ENCODE results near the gene UST.

UST gene

DNA sequence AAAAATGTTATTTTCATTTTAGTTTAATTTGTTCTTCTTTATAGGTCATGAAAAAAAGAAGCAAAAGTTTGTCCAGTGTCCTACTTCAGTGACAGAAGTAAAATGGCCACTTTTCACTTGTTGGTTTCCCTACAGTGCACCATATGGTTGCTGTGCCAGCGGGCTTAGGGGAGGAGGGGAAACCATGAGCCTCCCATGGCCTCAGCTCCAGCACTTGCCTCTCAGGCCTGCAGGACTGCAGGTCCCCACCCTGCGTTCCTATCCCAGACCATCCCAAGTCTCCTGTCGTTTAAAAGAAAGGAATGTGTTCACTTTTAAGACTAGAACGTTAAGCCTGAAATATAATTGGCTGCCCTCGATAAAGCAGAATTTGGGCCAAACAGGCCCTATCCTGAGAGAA, 360.7 kb downstream of the UST start:
- TF ChIP-seq ZFX (IDR thresholded peaks at IDR 0.05; ENCODE audit: borderline replicate concordance) = no peak
- TF ChIP-seq, protein P1, sequence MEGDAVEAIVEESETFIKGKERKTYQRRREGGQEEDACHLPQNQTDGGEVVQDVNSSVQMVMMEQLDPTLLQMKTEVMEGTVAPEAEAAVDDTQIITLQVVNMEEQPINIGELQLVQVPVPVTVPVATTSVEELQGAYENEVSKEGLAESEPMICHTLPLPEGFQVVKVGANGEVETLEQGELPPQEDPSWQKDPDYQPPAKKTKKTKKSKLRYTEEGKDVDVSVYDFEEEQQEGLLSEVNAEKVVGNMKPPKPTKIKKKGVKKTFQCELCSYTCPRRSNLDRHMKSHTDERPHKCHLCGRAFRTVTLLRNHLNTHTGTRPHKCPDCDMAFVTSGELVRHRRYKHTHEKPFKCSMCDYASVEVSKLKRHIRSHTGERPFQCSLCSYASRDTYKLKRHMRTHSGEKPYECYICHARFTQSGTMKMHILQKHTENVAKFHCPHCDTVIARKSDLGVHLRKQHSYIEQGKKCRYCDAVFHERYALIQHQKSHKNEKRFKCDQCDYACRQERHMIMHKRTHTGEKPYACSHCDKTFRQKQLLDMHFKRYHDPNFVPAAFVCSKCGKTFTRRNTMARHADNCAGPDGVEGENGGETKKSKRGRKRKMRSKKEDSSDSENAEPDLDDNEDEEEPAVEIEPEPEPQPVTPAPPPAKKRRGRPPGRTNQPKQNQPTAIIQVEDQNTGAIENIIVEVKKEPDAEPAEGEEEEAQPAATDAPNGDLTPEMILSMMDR (IDR thresholded peaks at IDR 0.05) = no peak
- no peak overlapping the region for H3K27ac ChIP-seq

DNA sequence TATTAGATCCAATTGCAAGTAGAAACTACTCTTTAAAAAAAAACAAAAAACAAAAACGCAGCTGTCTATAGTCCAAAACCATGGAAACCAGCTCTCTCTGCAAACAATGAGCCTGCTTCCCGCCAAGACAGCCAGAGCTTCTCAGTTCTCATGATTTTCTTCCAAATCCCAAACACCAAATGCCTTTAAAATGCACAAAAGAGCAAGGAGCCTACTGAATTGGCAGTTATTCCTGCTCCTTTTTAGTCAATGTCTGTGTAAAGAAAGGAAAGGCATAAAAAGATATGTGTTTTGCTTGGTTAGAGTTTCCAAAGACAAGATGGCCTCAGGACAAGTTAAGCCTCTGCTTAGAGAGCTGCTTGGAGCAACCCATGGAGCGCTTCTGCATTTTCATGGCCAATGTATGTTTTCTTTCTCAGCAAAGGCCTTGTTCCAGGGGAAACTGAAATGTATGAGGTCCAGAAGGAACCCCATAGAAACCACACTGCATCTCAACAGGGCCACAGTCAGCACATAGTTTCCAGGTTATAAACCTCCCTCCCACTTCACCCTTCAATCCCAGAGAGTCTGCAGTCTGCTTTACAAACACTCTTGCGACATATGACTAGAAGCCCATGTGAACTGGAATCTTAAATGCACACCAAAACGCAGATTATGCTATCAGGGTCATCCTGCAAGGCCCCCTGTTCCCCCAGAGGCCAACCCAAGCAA, 361.4 kb downstream of the UST start:
- no peak overlapping the region for H3K27ac ChIP-seq
- TF ChIP-seq ZFX (IDR thresholded peaks at IDR 0.05; ENCODE audit: borderline replicate concordance) = no peak
- TF ChIP-seq, protein P1 (IDR thresholded peaks at IDR 0.05) = no peak

DNA sequence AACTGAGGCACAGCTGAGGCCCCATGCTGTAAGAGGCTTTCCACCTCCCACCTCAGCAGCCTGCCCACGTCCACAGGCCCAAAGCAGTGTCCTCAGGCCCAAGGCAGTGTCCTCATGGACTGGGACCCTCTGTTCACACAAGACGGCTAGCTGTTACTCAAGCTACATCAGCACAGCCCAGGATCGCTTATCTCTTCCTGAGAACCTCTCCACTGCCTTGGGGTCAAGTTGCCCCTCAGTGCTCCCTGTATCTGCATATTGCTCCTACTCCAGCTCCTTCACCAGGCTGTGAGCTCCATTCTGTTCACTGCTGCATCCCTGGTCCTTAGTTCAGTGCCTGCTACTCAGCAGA, 361.9 kb downstream of the UST start:
- no peak for TF ChIP-seq ZFX (IDR thresholded peaks at IDR 0.05; ENCODE audit: borderline replicate concordance)
- TF ChIP-seq, protein P1 (IDR thresholded peaks at IDR 0.05) = no peak
- no peak overlapping the region for H3K27ac ChIP-seq

DNA sequence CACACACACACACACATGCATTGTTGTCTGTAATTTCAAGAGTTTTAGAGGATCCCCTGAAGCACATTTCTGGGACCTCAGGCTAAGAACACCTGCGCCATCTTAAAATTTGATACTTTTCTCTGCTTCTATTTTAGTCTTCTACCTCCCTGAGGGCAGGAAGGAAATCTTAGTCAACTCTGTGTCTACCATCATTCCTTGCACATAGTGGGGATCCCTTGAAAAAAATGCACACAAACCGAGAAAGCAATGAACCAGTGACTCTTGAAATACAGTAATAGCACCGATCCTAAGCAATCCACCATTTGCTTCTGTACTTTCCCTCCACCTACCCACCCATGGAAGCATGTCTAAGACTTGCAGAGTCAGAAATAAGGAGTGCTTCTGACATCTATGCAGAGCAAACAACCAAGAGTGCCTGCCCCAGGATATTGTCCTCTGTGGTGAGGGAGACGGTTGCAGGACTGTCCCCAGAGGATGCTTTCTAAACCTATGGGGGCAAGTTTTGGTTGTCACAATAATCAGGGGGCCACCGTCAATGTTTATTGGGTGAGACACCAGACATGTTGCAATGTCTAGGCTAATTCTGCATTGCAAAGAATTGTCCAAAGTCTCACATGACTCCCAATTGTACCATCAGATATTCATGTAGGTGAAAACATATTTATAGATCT, 362.7 kb downstream of the UST start:
- no peak overlapping the region for H3K27ac ChIP-seq
- no peak for TF ChIP-seq ZFX (IDR thresholded peaks at IDR 0.05; ENCODE audit: borderline replicate concordance)
- TF ChIP-seq, protein P1 (IDR thresholded peaks at IDR 0.05) = no peak

DNA sequence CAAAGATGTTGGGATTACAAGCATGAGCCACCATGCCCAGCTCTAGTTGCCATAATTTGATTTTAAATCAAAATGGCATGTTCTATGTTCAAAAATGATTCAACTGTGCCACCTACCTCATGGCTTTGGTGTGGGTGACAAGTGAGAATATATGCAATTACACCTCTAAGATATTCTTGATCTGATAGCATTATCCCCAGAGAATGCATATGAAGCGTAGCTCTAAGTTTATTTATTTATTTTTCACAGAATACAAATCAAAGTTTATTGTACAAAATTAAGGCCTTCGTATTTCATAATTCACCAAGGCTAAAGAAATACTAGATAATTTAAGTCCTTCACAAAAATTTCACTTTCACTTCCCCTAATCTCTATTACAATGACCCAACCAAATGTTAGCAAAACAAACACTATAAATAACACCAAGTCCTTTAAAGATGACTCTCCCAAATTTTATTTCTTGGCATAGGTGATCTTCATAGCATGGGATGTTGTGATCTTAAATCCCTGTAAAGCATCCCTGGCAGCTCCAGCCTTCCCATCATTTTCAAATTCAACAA, 364.8 kb downstream of the UST start:
- TF ChIP-seq ZFX (IDR thresholded peaks at IDR 0.05; ENCODE audit: borderline replicate concordance) = no peak
- TF ChIP-seq, protein P1 (IDR thresholded peaks at IDR 0.05) = no peak
- H3K27ac ChIP-seq = no peak overlapping the region

DNA sequence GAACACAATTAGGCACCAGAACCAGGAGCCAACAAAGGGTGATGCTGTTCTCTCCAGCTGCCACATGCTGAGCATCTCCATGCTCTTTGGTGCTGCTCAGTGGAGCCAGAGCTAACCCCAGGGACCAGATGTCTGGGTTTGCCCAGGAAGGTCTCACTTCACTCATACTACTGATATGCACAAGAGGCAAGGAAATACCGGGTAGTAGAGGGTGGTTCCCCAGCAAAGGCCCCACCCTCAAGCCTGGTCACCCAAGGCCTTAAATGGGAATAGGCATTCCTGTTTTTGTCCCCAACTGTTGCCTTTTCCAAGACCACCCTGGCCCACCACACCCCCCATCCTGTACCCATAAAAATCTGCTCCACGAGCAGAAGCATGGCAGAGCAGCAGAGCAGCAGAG, 366.1 kb downstream of the UST start:
- no peak overlapping the region for H3K27ac ChIP-seq
- TF ChIP-seq, protein P1 (IDR thresholded peaks at IDR 0.05) = no peak
- TF ChIP-seq ZFX (IDR thresholded peaks at IDR 0.05; ENCODE audit: borderline replicate concordance) = no peak

DNA sequence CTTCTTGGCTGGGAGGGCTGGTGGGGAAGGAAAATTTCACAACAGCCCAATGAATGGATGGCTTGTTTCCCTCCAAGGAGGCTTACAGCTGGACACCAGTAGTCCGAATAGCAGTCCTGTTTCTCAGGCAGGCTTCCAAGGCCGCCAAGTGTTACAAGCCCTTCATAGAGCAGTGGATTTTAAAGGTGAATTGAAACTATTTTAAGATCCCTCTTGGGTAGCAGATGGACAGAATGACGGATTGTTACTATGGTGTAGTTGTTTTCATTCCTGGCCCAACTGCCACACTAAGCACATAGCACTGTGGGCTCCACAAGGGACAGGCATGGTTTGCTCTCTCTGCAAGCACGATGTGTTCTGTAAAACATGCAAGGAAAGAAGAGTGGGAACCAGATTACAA, 367.3 kb downstream of the UST start:
- TF ChIP-seq, protein P1 (IDR thresholded peaks at IDR 0.05) = no peak
- no peak for TF ChIP-seq ZFX (IDR thresholded peaks at IDR 0.05; ENCODE audit: borderline replicate concordance)
- H3K27ac ChIP-seq = no peak overlapping the region
